Measurements from ENCODE around the gene PSMB2. TPM values are rescaled to one million over a fixed set of nuclear protein-coding genes. Genes with fewer than 3 reads are reported as not detected.
"Not testable (repeated sequence)": the region's sequence is repeated elsewhere in the genome, so short reads cannot be mapped to it uniquely, and the experiment has no call there.

PSMB2 gene
- total RNA-seq, 2 experiments from 2014 or later = 123 to 131 TPM

- POLR2A ChIA-PET = no interaction called here
- CTCF ChIA-PET = no interaction called here
Observed at GRCh38 chr1:35599411-35599810, 41.9 kb downstream of the PSMB2 start.

- CTCF ChIA-PET = no interaction called here
- POLR2A ChIA-PET = no interaction called here
Observed at GRCh38 chr1:35598895-35599294, 42.4 kb downstream of the PSMB2 start.

GRCh38 chr1:35597870-35598269, 43.5 kb downstream of the PSMB2 start:
- CTCF ChIA-PET = no interaction called here

GRCh38 chr1:35595684-35596083, 45.6 kb downstream of the PSMB2 start:
- ChIA-PET CTCF (no interaction called here), POLR2A (no interaction called here)

More at GRCh38 chr1:35597870-35598269, 43.5 kb downstream of the PSMB2 start:
- POLR2A ChIA-PET = no interaction called here

GRCh38 chr1:35594005-35594760, 47.1 kb downstream of the PSMB2 start:
- POLR2A ChIA-PET = interaction anchor here (0.7 kb wide), 1 partner anchor 320 kb away, joined by 3 read pairs; no protein-coding TSS in a partner anchor

GRCh38 chr1:35592991-35593769, 48.1 kb downstream of the PSMB2 start:
- CTCF ChIA-PET = no interaction called here
- POLR2A ChIA-PET = no interaction called here

More at GRCh38 chr1:35594005-35594760, 47.1 kb downstream of the PSMB2 start:
- CTCF ChIA-PET = no interaction called here

- CTCF ChIA-PET = interaction anchor here (0.6 kb wide), 1 partner anchor 221 kb away, joined by 3 read pairs; no protein-coding TSS in a partner anchor
- POLR2A ChIA-PET = no interaction called here
Observed at GRCh38 chr1:35591211-35591610, 50.1 kb downstream of the PSMB2 start.

GRCh38 chr1:35590476-35591040, 50.8 kb downstream of the PSMB2 start:
- ChIA-PET POLR2A (no interaction called here), CTCF (no interaction called here)

- POLR2A ChIA-PET = no interaction called here
- CTCF ChIA-PET = no interaction called here
Observed at GRCh38 chr1:35589516-35590427, 51.6 kb downstream of the PSMB2 start.

GRCh38 chr1:35588197-35588910, 53.0 kb downstream of the PSMB2 start:
- POLR2A ChIA-PET = no interaction called here
- CTCF ChIA-PET = no interaction called here

- POLR2A ChIA-PET = interaction anchor here (0.7 kb wide), 1 partner anchor 137 kb away, joined by 9 read pairs; no protein-coding TSS in a partner anchor
- CTCF ChIA-PET = no interaction called here
Observed at GRCh38 chr1:35587736-35588135, 53.6 kb downstream of the PSMB2 start.

GRCh38 chr1:35586808-35587207, 54.5 kb downstream of the PSMB2 start:
- POLR2A ChIA-PET = interaction anchor here (0.7 kb wide), 1 partner anchor 138 kb away, joined by 9 read pairs; no protein-coding TSS in a partner anchor
- CTCF ChIA-PET = interaction anchor here (0.7 kb wide), 1 partner anchor 22 kb away, joined by 3 read pairs; no protein-coding TSS in a partner anchor

- CTCF ChIA-PET = interaction anchor here (1.4 to 1.7 kb wide), 2 partner anchors 14 to 130 kb away, joined by 4 read pairs; no protein-coding TSS in a partner anchor
- POLR2A ChIA-PET = not testable (repeated sequence)
Observed at GRCh38 chr1:35585805-35586204, 55.5 kb downstream of the PSMB2 start.

GRCh38 chr1:35585281-35585680, 56.0 kb downstream of the PSMB2 start:
- ChIA-PET CTCF (interaction anchor here (1.4 to 1.8 kb wide), 3 partner anchors 13 to 134 kb away, joined by 4 to 7 read pairs (median 4); no protein-coding TSS in a partner anchor), POLR2A (no interaction called here)

- POLR2A ChIA-PET, CTCF ChIA-PET: not testable (repeated sequence)
Observed at GRCh38 chr1:35581621-35582020, 59.7 kb downstream of the PSMB2 start.

- ChIA-PET CTCF (interaction anchor here (1.6 kb wide), 1 partner anchor 12 kb away, joined by 7 read pairs; no protein-coding TSS in a partner anchor), POLR2A (interaction anchor here (0.5 kb wide), 1 partner anchor 195 kb away, joined by 3 read pairs; no protein-coding TSS in a partner anchor)
Observed at GRCh38 chr1:35580949-35581388, 60.4 kb downstream of the PSMB2 start.

GRCh38 chr1:35577071-35577998, 64.0 kb downstream of the PSMB2 start:
- ChIA-PET CTCF (interaction anchor here (0.6 to 2.6 kb wide), 6 partner anchors 8 to 330 kb away, joined by 3 to 10 read pairs (median 4); partner anchors contain the start of gene CLSPN), POLR2A (interaction anchor here (0.6 to 1.4 kb wide), 5 partner anchors 73 to 351 kb away, joined by 3 to 5 read pairs (median 3); no protein-coding TSS in a partner anchor)

All from activated CD8-positive, alpha-beta memory T cell treated with anti-CD3 and anti-CD28 coated beads for 36 hours (primary cell).